ENCODE measurements around the gene GALNT1.

GRCh38 chr18:35533916-35534405 is 47.6 kb upstream of the GALNT1 start:
- TF ChIP-seq CTCF (IDR thresholded peaks at IDR 0.05) (no peak), EP300 (IDR thresholded peaks at IDR 0.05) (no peak)
